ENCODE data around the gene MTAP. TPM values are rescaled to one million over a fixed set of nuclear protein-coding genes. Genes with fewer than 3 reads are reported as not detected.

The MTAP gene
- total and polyA plus RNA-seq, 7 experiments from 2014 or later: 13.1 to 50.7 (median 29.7) TPM

DNA sequence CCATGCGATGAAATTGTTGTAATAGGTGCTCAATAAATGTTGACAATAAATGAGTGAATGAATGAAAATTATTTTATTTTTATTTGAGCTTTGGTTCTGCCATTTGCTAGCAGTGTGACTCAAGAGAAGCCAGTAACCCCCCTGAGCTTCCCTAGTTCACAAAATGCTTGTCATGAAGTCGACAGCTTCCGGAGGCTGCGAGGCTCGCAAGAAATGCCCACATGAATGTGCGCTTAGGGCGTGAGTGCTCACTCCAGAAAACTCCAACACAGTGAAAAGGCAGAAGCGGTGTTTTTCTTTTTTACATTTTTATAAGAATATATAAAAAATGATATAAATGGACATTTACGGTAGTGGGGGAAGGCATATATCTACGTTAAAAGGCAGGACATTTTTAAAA is 165.3 kb downstream of the MTAP start:
- Mint-ChIP-seq H3K4me1 (peaks cover 11 to 38% (median 29%) of the 10 kb centered on the region in 7 donors), H3K27me3 (peaks cover 93 to 97% (median 96%) of the 10 kb centered on the region in 5 donors), H3K36me3 (peaks cover 0 to 32% (median 24%) of the 10 kb centered on the region in 5 donors), H3K4me3 (peak overlapping the region in 3 of 10 donors; percentile 59 to 66 (median 59)), H3K9me3 (peaks cover 9 to 95% (median 53%) of the 10 kb centered on the region in 11 donors), H3K27ac (peak overlapping the region in 7 of 9 donors; percentile 6 to 86 (median 82))
- no peak overlapping the region for H3K4me3 ChIP-seq (ENCODE audit: low read length)
- peaks cover 10 to 18% of the 10 kb centered on the region in 2 donors for H3K4me1 ChIP-seq (ENCODE audit: control insufficient read depth in 2 of 2, insufficient read depth in 2 of 2, low read length in 2 of 2)
- peaks cover 73 to 85% of the 10 kb centered on the region in 2 donors for H3K27me3 ChIP-seq (ENCODE audit: control insufficient read depth in 2 of 2, insufficient read depth in 2 of 2, low read length in 2 of 2)
- no peak overlapping the region for H3K27ac ChIP-seq (ENCODE audit: low read depth, low read length)
- H3K36me3 ChIP-seq (ENCODE audit: control insufficient read depth in 2 of 3, insufficient read depth in 3 of 3, low read length in 3 of 3): no peaks in the 10 kb centered on the region
- H3K9me3 ChIP-seq (ENCODE audit: control insufficient read depth in 2 of 3, low read length in 3 of 3): peaks cover 0 to 37% (median 5%) of the 10 kb centered on the region in 3 experiments
- POLR2A ChIA-PET: interaction anchor here (0.9 kb wide), 1 partner anchor 9 kb away, joined by 3 read pairs; no protein-coding TSS in a partner anchor
- CTCF ChIA-PET: no interaction called here
- intact Hi-C loops (cut with micrococcal nuclease): loop anchor here (1.0 to 5.0 kb wide), 5 partner anchors 8 to 135 kb away; partner anchors contain the start of gene CDKN2B (in 1 of the 2)
- ATAC-seq (no peak), DNase-seq (no peak)

DNA sequence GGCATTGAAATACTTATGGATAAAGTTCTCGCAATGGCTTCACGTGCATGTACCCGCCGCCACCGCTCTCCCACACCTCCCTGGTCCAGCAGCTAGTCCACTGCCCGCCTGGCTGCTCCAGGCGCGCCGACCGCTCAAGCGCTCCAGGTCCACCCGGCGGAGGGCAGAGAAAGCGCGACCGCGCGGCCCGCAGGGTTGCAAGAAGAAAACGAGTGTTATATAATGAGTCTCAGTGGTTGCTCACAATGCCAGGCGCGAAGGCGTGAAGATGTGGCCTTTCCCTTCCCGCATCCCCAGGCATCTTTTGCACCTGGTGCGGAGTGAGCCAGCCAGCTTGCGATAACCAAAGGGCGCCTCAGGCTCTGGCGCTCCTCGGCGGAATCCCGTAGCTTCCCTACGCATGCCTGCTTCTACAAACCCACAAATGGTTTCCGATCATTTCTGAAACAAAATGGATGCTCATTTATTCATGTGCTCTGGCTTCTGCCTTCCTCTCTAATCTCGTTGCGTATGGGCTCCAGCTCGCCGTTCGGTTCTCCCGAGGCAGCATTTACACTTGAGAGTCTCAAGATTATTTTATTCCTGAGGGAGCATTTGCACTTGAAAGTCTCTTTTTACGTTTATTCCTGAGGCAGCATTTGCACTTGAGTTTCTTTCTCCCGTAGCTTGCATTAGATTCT is 166.0 kb downstream of the MTAP start:
- Mint-ChIP-seq H3K4me3 (peak overlapping the region in 9 of 10 donors; percentile 2 to 77 (median 56)), H3K27ac (peak overlapping the region in 8 of 9 donors; percentile 58 to 89 (median 79)), H3K27me3 (peaks cover 93 to 97% (median 96%) of the 10 kb centered on the region in 5 donors), H3K9me3 (peaks cover 9 to 90% (median 50%) of the 10 kb centered on the region in 11 donors), H3K4me1 (peaks cover 11 to 40% (median 29%) of the 10 kb centered on the region in 7 donors), H3K36me3 (peaks cover 0 to 32% (median 26%) of the 10 kb centered on the region in 5 donors)
- ATAC-seq (no peak), DNase-seq (peak in 2 of 9 donors; percentile 16 to 43)
- CTCF ChIA-PET: no interaction called here
- Histone ChIP-seq H3K27me3 (ENCODE audit: control insufficient read depth in 2 of 2, insufficient read depth in 2 of 2, low read length in 2 of 2) (peaks cover 72 to 88% of the 10 kb centered on the region in 2 donors), H3K4me1 (ENCODE audit: control insufficient read depth in 2 of 2, insufficient read depth in 2 of 2, low read length in 2 of 2) (peaks cover 10 to 18% of the 10 kb centered on the region in 2 donors), H3K36me3 (ENCODE audit: control insufficient read depth in 2 of 3, insufficient read depth in 3 of 3, low read length in 3 of 3) (no peaks in the 10 kb centered on the region), H3K27ac (ENCODE audit: low read depth, low read length) (no peak overlapping the region), H3K9me3 (ENCODE audit: control insufficient read depth in 2 of 3, low read length in 3 of 3) (peaks cover 0 to 37% (median 5%) of the 10 kb centered on the region in 3 experiments), H3K4me3 (ENCODE audit: low read length) (no peak overlapping the region)
- intact Hi-C loops (cut with micrococcal nuclease): loop anchor here (1.0 to 5.0 kb wide), 4 partner anchors 26 to 136 kb away; partner anchors contain the start of genes CDKN2A (in 1 of the 2), CDKN2B (in 1 of the 2) and CDKN2B-AS1 (in 1 of the 2)
- POLR2A ChIA-PET: interaction anchor here (0.9 kb wide), 1 partner anchor 8 kb away, joined by 3 read pairs; no protein-coding TSS in a partner anchor

DNA sequence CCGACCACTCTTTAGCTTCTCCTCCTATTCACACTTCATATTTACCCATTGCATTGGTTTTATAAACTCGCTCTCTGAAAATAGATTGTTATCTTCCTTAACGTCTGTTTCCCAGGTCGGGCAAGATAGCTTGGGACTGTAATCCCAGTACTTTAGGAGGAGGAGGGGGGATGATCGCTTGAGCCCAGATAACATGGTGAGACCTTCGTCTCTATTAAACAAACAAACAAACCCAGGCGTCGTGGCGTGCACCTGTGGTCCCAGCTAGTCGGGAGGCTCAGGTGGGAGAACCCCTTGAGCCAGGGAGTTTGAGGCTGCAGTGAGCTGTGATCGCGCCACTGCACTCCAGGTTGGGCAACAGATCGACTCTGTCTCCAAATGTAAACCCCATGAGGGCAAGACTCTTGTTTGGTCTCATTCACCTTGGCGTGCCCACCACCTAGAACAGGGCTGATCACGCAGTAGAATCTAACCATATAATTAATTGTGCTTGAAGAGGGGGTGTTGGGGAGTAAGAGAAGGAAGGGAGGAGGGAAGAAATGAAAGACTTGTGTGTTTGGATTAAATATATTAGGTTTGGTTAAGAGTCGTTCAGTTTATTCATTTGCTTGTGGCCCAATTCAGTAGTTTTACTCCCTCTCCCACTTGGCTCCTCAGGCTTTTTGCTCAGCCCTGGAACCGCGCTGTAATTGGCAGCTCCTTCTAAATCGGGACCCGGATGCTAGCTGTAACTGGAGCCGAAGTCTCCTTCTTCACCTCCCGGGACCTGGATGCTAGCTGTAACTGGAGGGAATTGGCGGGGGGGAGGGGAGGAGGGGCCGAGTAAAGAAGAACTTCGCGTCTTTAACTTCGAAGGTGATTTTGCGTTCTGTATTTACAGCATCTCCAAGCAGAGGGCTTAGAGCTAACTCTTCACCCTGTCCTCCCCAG is 166.8 kb downstream of the MTAP start:
- Histone ChIP-seq H3K27me3 (ENCODE audit: control insufficient read depth in 2 of 2, insufficient read depth in 2 of 2, low read length in 2 of 2) (peaks cover 74 to 88% of the 10 kb centered on the region in 2 donors), H3K9me3 (ENCODE audit: control insufficient read depth in 2 of 3, low read length in 3 of 3) (peaks cover 0 to 37% (median 5%) of the 10 kb centered on the region in 3 experiments), H3K36me3 (ENCODE audit: control insufficient read depth in 2 of 3, insufficient read depth in 3 of 3, low read length in 3 of 3) (no peaks in the 10 kb centered on the region), H3K4me3 (ENCODE audit: low read length) (no peak overlapping the region), H3K27ac (ENCODE audit: low read depth, low read length) (no peak overlapping the region), H3K4me1 (ENCODE audit: control insufficient read depth in 2 of 2, insufficient read depth in 2 of 2, low read length in 2 of 2) (peaks cover 11 to 21% of the 10 kb centered on the region in 2 donors)
- ChIA-PET POLR2A (no interaction called here), CTCF (no interaction called here)
- Mint-ChIP-seq H3K27ac (peak overlapping the region in 7 of 9 donors; percentile 62 to 89 (median 79)), H3K4me1 (peaks cover 11 to 44% (median 32%) of the 10 kb centered on the region in 7 donors), H3K4me3 (peak overlapping the region in 9 of 10 donors; percentile 2 to 77 (median 54)), H3K9me3 (peaks cover 8 to 87% (median 50%) of the 10 kb centered on the region in 11 donors), H3K27me3 (peaks cover 94 to 97% (median 96%) of the 10 kb centered on the region in 5 donors), H3K36me3 (peaks cover 0 to 31% (median 24%) of the 10 kb centered on the region in 5 donors)
- intact Hi-C loops (cut with micrococcal nuclease): loop anchor here (1.0 to 5.0 kb wide), 4 partner anchors 25 to 137 kb away; partner anchors contain the start of genes CDKN2A (in 1 of the 2), CDKN2B (in 1 of the 2) and CDKN2B-AS1 (in 1 of the 2)
- DNase-seq (no peak), ATAC-seq (no peak)

DNA sequence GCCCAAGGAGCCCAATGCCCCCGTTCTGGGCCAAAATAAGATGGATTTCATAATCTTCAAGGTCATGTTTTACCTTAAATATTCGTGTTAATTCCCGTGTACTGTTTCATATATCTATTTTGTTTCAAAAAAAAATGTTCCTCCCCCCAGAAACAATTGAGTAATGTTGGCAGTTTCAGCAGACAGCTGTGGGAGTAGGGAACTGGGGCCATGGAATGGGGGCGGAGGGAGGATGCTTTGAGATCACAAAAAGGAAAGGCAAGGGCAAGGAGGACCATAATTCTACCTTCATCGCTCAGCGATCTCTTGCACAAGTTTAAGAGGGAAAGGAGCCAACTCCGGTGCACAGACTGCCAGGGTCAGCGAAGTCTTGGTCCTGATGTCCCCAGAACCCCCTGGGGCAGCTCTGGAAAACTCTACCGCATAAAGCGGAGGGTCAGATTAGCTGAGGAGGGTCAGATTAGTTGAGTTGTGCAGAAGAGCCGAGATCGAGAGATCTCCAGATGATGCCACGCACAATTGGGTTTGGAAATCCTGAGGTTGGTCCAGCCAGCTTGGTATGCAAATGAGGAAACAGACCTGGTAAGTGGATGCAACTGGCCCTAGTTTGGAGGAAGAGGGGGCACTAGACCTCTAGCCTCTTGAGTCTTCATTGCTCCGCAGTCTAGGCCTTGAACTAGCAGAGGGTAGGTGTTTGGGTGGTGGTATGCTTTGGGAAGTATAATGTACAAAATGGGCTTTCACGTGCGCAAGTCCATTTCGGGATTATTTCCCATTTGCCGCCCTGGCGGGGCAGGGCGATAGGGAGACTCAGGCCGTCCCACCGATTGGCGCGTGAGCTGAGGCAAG is 167.7 kb downstream of the MTAP start:
- H3K27ac ChIP-seq (ENCODE audit: low read depth, low read length): no peak overlapping the region
- intact Hi-C loops (cut with micrococcal nuclease): loop anchor here (1.0 to 5.0 kb wide), 6 partner anchors 24 to 1852 kb away; partner anchors contain the start of genes CDKN2A (in 1 of the 2), CDKN2B (in 1 of the 2), CDKN2B-AS1 (in 1 of the 2) and MTAP (in 1 of the 2)
- DNase-seq (no peak), ATAC-seq (no peak)
- Mint-ChIP-seq H3K27ac (peak overlapping the region in 5 of 9 donors; percentile 46 to 86 (median 71)), H3K9me3 (peaks cover 8 to 82% (median 50%) of the 10 kb centered on the region in 11 donors), H3K4me3 (peak overlapping the region in 4 of 10 donors; percentile 24 to 55 (median 30)), H3K36me3 (peaks cover 0 to 29% (median 25%) of the 10 kb centered on the region in 5 donors), H3K27me3 (peaks cover 94 to 97% (median 96%) of the 10 kb centered on the region in 5 donors), H3K4me1 (peaks cover 11 to 43% (median 32%) of the 10 kb centered on the region in 7 donors)
- ChIA-PET POLR2A (interaction anchor here (0.8 kb wide), 1 partner anchor 44 kb away, joined by 3 read pairs; no protein-coding TSS in a partner anchor), CTCF (no interaction called here)
- no peaks in the 10 kb centered on the region for H3K36me3 ChIP-seq (ENCODE audit: control insufficient read depth in 2 of 3, insufficient read depth in 3 of 3, low read length in 3 of 3)
- no peak overlapping the region for H3K4me3 ChIP-seq (ENCODE audit: low read length)
- peaks cover 14 to 17% of the 10 kb centered on the region in 2 donors for H3K4me1 ChIP-seq (ENCODE audit: control insufficient read depth in 2 of 2, insufficient read depth in 2 of 2, low read length in 2 of 2)
- peaks cover 0 to 32% (median 5%) of the 10 kb centered on the region in 3 experiments for H3K9me3 ChIP-seq (ENCODE audit: control insufficient read depth in 2 of 3, low read length in 3 of 3)
- peaks cover 74 to 87% of the 10 kb centered on the region in 2 donors for H3K27me3 ChIP-seq (ENCODE audit: control insufficient read depth in 2 of 2, insufficient read depth in 2 of 2, low read length in 2 of 2)

DNA sequence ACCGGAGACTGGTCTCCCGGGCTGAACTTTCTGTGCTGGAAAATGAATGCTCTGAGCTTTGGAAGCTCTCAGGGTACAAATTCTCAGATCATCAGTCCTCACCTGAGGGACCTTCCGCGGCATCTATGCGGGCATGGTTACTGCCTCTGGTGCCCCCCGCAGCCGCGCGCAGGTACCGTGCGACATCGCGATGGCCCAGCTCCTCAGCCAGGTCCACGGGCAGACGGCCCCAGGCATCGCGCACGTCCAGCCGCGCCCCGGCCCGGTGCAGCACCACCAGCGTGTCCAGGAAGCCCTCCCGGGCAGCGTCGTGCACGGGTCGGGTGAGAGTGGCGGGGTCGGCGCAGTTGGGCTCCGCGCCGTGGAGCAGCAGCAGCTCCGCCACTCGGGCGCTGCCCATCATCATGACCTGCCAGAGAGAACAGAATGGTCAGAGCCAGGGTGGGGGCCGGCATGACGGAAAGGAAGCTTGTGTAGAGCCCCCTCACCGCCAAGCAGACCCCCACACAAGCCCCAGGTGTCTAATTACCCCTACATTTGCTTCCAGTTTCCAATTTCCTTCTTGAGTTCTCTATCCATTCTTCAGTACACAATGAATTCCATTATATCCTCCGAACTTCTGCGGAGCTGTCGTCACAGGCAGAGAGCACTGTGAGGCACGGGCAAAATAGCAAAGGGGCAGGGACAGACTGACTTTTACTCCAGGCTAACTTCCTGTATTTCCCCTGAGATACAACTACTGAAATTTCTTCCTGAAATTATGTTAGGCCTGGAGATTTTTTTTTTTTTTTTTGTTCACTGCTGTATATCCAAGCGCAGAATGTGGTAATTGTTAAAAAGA is 168.6 kb downstream of the MTAP start:
- peaks cover 8 to 82% (median 47%) of the 10 kb centered on the region in 11 donors for H3K9me3 Mint-ChIP-seq
- peak overlapping the region in 3 of 9 donors; percentile 1 to 86 (median 61) for H3K27ac Mint-ChIP-seq
- POLR2A ChIA-PET: interaction anchor here (0.7 to 0.8 kb wide), 2 partner anchors 45 to 217 kb away, joined by 3 read pairs; no protein-coding TSS in a partner anchor
- peaks cover 0 to 27% (median 20%) of the 10 kb centered on the region in 5 donors for H3K36me3 Mint-ChIP-seq
- DNase-seq (no peak), ATAC-seq (no peak)
- Histone ChIP-seq H3K4me1 (ENCODE audit: control insufficient read depth in 2 of 2, insufficient read depth in 2 of 2, low read length in 2 of 2) (peaks cover 13 to 17% of the 10 kb centered on the region in 2 donors), H3K9me3 (ENCODE audit: control insufficient read depth in 2 of 3, low read length in 3 of 3) (peaks cover 0 to 32% (median 5%) of the 10 kb centered on the region in 3 experiments), H3K4me3 (ENCODE audit: low read length) (no peak overlapping the region), H3K27me3 (ENCODE audit: control insufficient read depth in 2 of 2, insufficient read depth in 2 of 2, low read length in 2 of 2) (peaks cover 76 to 87% of the 10 kb centered on the region in 2 donors), H3K36me3 (ENCODE audit: control insufficient read depth in 2 of 3, insufficient read depth in 3 of 3, low read length in 3 of 3) (no peaks in the 10 kb centered on the region), H3K27ac (ENCODE audit: low read depth, low read length) (no peak overlapping the region)
- intact Hi-C loops (cut with micrococcal nuclease): loop anchor here (5.0 kb wide), 2 partner anchors 169 to 1851 kb away; partner anchors contain the start of gene MTAP (in 1 of the 2)
- H3K4me3 Mint-ChIP-seq: peak overlapping the region in 4 of 10 donors; percentile 18 to 66 (median 32)
- peaks cover 94 to 97% (median 96%) of the 10 kb centered on the region in 5 donors for H3K27me3 Mint-ChIP-seq
- CTCF ChIA-PET: no interaction called here
- peaks cover 6 to 43% (median 30%) of the 10 kb centered on the region in 7 donors for H3K4me1 Mint-ChIP-seq
